Omental fat pad (tissue), 4 donors: ENCODE measurements around the gene NEK6. TPM values are rescaled to one million over a fixed set of nuclear protein-coding genes. Genes with fewer than 3 reads are reported as not detected.
A peak's percentile ranks its signal among the peaks of the same experiment; 100 is the strongest.

ENCODE experiments used
- ATAC-seq: fragments of 150-250 bp; one replicate; pipeline ENCODE4 v1.9.1; 2016; ENCODE audit warnings: mild to moderate bottlenecking, moderate library complexity; ENCODE audit not compliant: low FRiP score
- DNase-seq: peaks from one replicate; pipeline ENCODE4 v3.0.0-alpha.2; 2019; ENCODE audit warnings: low spot score
- CTCF ChIP-seq, 3 donors: fragments of 450-650 bp; IDR thresholded peaks; one replicate each; pipeline ENCODE4 v1.5.1; 2016 to 2017; ENCODE audit warnings: antibody characterized with exemption in 3 of 3, mild to moderate bottlenecking in 3 of 3, moderate library complexity in 2 of 3
- total RNA-seq, 4 donors: library from RNA; depleted of rRNA; stranded (reverse); fragments of >200 nt; gene quantifications; one replicate each; pipeline ENCODE4 v1.1.0, GENCODE V29; 2016

NEK6 gene
- total RNA-seq, 4 donors from 2014 or later = 11.8 to 52.1 (median 29.0) TPM

- no peak for ATAC-seq
- DNase-seq = no peak
- no peak for TF ChIP-seq CTCF (IDR thresholded peaks at IDR 0.05)
Observed at GRCh38 chr9:124256517-124257069, 1.2 kb upstream of the NEK6 start.

DNA sequence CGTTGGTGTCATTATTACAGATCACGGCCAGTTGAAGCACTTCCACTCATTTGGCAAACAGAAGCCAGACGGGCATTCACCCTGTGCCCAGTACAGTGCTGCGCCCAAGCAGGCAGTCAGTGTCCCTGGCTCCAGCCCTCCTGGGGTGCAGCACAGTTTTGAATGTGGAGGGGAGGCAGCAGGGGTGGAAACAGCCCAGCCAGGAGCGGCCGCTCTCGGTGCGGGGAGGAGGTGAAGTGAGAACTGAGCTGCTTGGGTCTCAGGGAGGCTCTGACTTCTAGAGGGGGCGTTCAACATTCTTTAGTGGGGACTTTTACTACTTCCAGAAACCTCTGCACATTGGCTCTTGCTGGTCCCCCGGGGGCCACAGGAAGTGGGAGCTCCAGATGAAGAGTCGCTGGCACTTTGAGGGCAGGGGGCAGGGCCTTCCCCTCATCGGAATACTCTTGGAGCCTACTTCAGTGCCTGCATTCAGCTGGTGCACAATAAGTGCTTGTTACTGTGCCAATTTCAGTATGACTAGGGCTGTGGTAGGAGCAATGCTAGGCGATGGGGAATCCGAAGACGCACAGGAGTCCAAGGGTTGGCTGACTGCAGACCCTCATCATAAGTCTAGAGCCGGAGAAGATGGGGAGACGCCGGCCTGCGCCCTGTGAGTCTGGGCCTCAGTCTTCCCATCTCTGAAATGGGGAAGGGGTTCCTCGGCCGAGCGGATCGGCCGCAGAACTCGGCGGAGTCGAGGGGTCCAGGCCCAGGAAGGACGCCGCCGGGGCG, 492 bp upstream of the NEK6 start:
- no peak for TF ChIP-seq CTCF (IDR thresholded peaks at IDR 0.05)
- ATAC-seq (no peak), DNase-seq (no peak)

GRCh38 chr9:124258607-124259157, 933 bp downstream of the NEK6 start:
- ATAC-seq (peak; percentile 7), DNase-seq (no peak)
- no peak for TF ChIP-seq CTCF (IDR thresholded peaks at IDR 0.05)

DNA sequence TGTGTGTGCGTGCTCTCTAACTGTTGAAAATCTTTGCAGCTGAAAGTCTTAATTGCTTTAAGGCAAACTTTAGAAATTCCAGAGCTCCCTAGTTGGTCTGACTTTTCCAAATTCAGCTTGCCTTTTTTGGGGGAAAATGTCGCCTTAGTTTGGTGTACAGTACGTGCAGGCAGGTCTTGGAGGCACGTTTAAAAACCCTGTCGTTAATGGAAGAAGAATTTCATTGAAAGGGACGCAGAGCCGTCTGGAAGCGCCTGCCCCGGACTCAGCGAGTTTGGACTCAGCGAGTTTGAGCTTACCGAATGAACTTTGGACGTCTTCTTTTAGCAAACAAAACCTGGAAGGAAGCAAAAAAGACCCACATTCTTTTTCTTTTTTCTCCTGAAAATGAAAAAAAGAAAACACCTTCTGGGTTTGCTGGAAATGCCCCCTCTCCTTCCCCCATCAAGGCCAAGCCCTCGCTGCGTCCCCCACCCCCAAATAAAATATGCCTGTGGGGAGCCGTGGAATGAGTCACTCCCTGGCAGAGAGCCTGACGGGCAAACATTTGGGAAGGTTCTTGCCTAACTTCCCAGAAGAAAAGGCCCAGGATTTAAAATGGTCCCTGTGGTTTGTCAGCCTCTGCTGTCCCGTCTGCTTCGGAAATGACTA, 1.5 kb downstream of the NEK6 start:
- ATAC-seq (peak; percentile 54), DNase-seq (peak; percentile 69)

DNA sequence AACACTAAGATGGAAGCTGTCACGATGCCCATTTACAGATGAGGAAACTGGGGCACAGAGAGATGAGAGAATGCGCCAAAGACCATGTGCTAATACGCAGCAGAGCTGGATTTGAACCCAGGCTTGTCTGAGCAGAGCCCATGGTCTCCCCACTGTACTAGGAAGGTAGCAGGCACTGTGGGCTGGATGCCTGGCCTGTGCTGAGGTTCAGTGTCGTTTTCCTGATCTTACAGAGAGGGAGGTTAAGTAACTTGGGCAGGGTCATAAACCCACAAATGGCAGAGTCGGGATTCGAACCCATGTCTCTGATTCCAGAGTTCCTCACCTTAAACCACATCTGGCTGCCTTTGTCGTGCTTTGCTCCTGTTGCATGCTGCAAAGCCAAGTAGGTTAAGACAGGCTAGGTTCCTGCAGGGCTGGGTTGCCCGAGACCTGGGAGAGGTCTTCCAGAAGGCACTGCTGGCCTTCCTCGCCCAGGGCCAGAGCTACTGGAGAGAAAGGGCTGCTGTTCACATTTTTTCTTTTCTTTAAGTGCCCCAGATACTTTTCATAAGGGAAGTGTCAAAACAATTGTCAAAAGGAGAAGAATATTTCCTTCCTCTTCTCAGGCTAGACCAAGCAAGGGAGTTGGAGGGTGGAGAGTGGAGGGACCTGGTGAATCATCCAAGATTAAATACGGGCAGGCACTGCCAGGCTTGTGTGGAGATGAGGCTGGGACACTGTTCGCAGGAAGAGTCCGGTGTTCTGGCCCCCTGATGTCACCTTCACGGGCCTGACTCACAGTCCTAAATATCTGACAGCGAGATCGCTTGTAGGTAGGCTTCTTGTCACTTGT, 3.2 kb downstream of the NEK6 start:
- no peak for DNase-seq
- ATAC-seq = peak; percentile 39
- no peak for TF ChIP-seq CTCF (IDR thresholded peaks at IDR 0.05)

More for the DNA sequence above, 1.5 kb downstream of the NEK6 start:
- no peak for TF ChIP-seq CTCF (IDR thresholded peaks at IDR 0.05)

- TF ChIP-seq CTCF (IDR thresholded peaks at IDR 0.05) = no peak
- no peak for DNase-seq
- ATAC-seq = no peak
Observed at GRCh38 chr9:124261736-124262648, 4.2 kb downstream of the NEK6 start.
